HEK293 (cell line): ENCODE results near the gene ZNF763.

ENCODE experiments used
- CTCF ChIA-PET: fragments of 350-600 bp; formaldehyde crosslinking; extraction: SDS; loops from one replicate; lab custom pipeline; 2021; ENCODE audit warnings: antibody characterized with exemption; lab: Yijun Ruan, JAX
- POLR2A ChIA-PET: fragments of 300-600 bp; formaldehyde crosslinking; extraction: SDS; loops from one replicate; lab custom pipeline; 2020; ENCODE audit warnings: antibody characterized with exemption, inconsistent platforms; lab: Yijun Ruan, JAX
- H3K27ac ChIP-seq: fragments of 200-500 bp; sonication (Bioruptor generic); 2 replicates; pipeline ENCODE4 v1.5.1; 2014; ENCODE audit warnings: low read depth, low read length, control low read depth, inconsistent platforms; ENCODE audit errors: extremely low read depth
- H3K36me3 ChIP-seq, 2 experiments: fragments of 200-500 bp in 1 of 2; sonication (Bioruptor generic) in 1 of 2; 1 replicate in 1 of 2; 2 replicates in 1 of 2; pipeline ENCODE4 v1.5.1; 2014 to 2017; ENCODE audit warnings: inconsistent platforms in 2 of 2, low read length in 2 of 2; ENCODE audit not compliant: control insufficient read depth in 2 of 2, insufficient read depth in 1 of 2
- H3K4me1 ChIP-seq: fragments of 200-500 bp; sonication (Bioruptor generic); 2 replicates; pipeline ENCODE4 v1.5.1; 2014; ENCODE audit warnings: mild to moderate bottlenecking, low read length, inconsistent platforms; ENCODE audit not compliant: control insufficient read depth, insufficient read depth
- H3K4me3 ChIP-seq: 2 replicates; pipeline ENCODE4 v1.5.1; 2011; ENCODE audit warnings: low read depth, mild to moderate bottlenecking, control low read depth, low read length, moderate library complexity
- H3K9me3 ChIP-seq: fragments of 200-500 bp; sonication (Bioruptor generic); 2 replicates; pipeline ENCODE4 v1.5.1; 2014; ENCODE audit warnings: low read depth, low read length, inconsistent platforms; ENCODE audit not compliant: control insufficient read depth, insufficient read depth
- GLI2 ChIP-seq: fragments of 450-650 bp; formaldehyde crosslinking; IDR thresholded peaks from 2 replicates; pipeline ENCODE4; 2017; ENCODE audit warnings: missing biosample characterization, missing genetic modification characterization, low read depth, borderline replicate concordance
- HOXC10 ChIP-seq: sonication (generic); formaldehyde crosslinking; IDR thresholded peaks from 2 replicates; pipeline ENCODE4 v1.8.1; 2023; ENCODE audit warnings: mild to moderate bottlenecking, missing genetic modification reagents
- MYNN ChIP-seq: fragments of 450-650 bp; formaldehyde crosslinking; IDR thresholded peaks from 2 replicates; pipeline ENCODE4 v1.5.1; 2016; ENCODE audit warnings: missing biosample characterization, missing genetic modification characterization, borderline replicate concordance
- PBX3 ChIP-seq: sonication (generic); formaldehyde crosslinking; IDR thresholded peaks from 2 replicates; pipeline ENCODE4 v1.8.1; 2022; ENCODE audit warnings: mild to moderate bottlenecking, moderate library complexity, missing genetic modification reagents
- RBAK ChIP-seq: fragments of 450-650 bp; formaldehyde crosslinking; IDR thresholded peaks from 2 replicates; pipeline ENCODE4 v1.5.1; 2016; ENCODE audit warnings: missing biosample characterization, missing genetic modification characterization
- SCRT2 ChIP-seq: fragments of 450-650 bp; formaldehyde crosslinking; IDR thresholded peaks from 2 replicates; pipeline ENCODE4 v1.5.1; 2016; ENCODE audit warnings: missing biosample characterization, missing genetic modification characterization
- ZNF114 ChIP-seq: fragments of 450-650 bp; formaldehyde crosslinking; IDR thresholded peaks from 2 replicates; pipeline ENCODE4 v1.5.0; 2017; ENCODE audit warnings: missing biosample characterization, missing genetic modification characterization
- ZNF140 ChIP-seq: fragments of 450-650 bp; formaldehyde crosslinking; IDR thresholded peaks from 2 replicates; pipeline ENCODE4 v1.5.1; 2016; ENCODE audit warnings: missing biosample characterization, missing genetic modification characterization
- ZNF274 ChIP-seq, 2 experiments: fragments of 200-500 bp in 1 of 2; fragments of 450-650 bp in 1 of 2; sonication (Bioruptor generic) in 1 of 2; formaldehyde crosslinking in 1 of 2; IDR thresholded peaks; 2 replicates each; pipeline versions ENCODE4 v1.5.1 to v1.6.1; 2014 to 2016; ENCODE audit warnings: borderline replicate concordance in 1 of 2, inconsistent platforms in 1 of 2, low read length in 1 of 2, missing biosample characterization in 1 of 2, missing genetic modification characterization in 1 of 2
- ZNF311 ChIP-seq: fragments of 450-650 bp; formaldehyde crosslinking; IDR thresholded peaks from 2 replicates; pipeline ENCODE4 v1.5.1; 2017; ENCODE audit warnings: missing biosample characterization, missing genetic modification characterization, borderline replicate concordance
- ZNF350 ChIP-seq: fragments of 450-650 bp; formaldehyde crosslinking; IDR thresholded peaks from 2 replicates; pipeline ENCODE4 v1.5.0; 2017; ENCODE audit warnings: missing biosample characterization, mild to moderate bottlenecking, missing genetic modification characterization
- ZNF37A ChIP-seq: fragments of 450-650 bp; IDR thresholded peaks from 2 replicates; pipeline ENCODE4 v1.5.1; 2018; ENCODE audit warnings: missing biosample characterization, missing genetic modification characterization
- ZNF404 ChIP-seq: fragments of 450-650 bp; formaldehyde crosslinking; IDR thresholded peaks from 2 replicates; pipeline ENCODE4 v1.5.1; 2017; ENCODE audit warnings: missing biosample characterization, missing genetic modification characterization
- ZNF501 ChIP-seq: fragments of 450-650 bp; formaldehyde crosslinking; IDR thresholded peaks from 2 replicates; pipeline ENCODE4 v1.5.1; 2016; ENCODE audit warnings: missing biosample characterization, missing genetic modification characterization
- ZNF529 ChIP-seq: fragments of 450-650 bp; formaldehyde crosslinking; IDR thresholded peaks from 2 replicates; pipeline ENCODE4 v1.5.1; 2017; ENCODE audit warnings: missing genetic modification characterization, missing biosample characterization; ENCODE audit not compliant: insufficient replicate concordance
- ZNF544 ChIP-seq: fragments of 450-650 bp; formaldehyde crosslinking; IDR thresholded peaks from 2 replicates; pipeline ENCODE4 v1.5.0; 2017; ENCODE audit warnings: missing biosample characterization, missing genetic modification characterization
- ZNF624 ChIP-seq: fragments of 450-650 bp; formaldehyde crosslinking; IDR thresholded peaks from 2 replicates; pipeline ENCODE4 v1.5.1; 2017; ENCODE audit warnings: missing biosample characterization, missing genetic modification characterization
- ZNF664 ChIP-seq: fragments of 450-650 bp; formaldehyde crosslinking; IDR thresholded peaks from 2 replicates; pipeline ENCODE4 v1.5.1; 2016; ENCODE audit warnings: missing biosample characterization, missing genetic modification characterization
- ZNF677 ChIP-seq: fragments of 450-650 bp; IDR thresholded peaks from 2 replicates; pipeline ENCODE4 v1.5.0; 2018; ENCODE audit warnings: missing biosample characterization, mild to moderate bottlenecking, missing genetic modification characterization, moderate library complexity
- ZNF768 ChIP-seq: fragments of 450-650 bp; formaldehyde crosslinking; IDR thresholded peaks from 2 replicates; pipeline ENCODE4 v1.5.1; 2018; ENCODE audit warnings: missing biosample characterization, mild to moderate bottlenecking, missing genetic modification characterization
- ZNF777 ChIP-seq: fragments of 450-650 bp; formaldehyde crosslinking; IDR thresholded peaks from 2 replicates; pipeline ENCODE4 v1.5.1; 2017; ENCODE audit warnings: missing biosample characterization, missing genetic modification characterization, borderline replicate concordance
- ZNF791 ChIP-seq: fragments of 450-650 bp; formaldehyde crosslinking; IDR thresholded peaks from 2 replicates; pipeline ENCODE4 v1.5.1; 2016; ENCODE audit warnings: missing biosample characterization, missing genetic modification characterization
- ZSCAN16 ChIP-seq: fragments of 450-650 bp; formaldehyde crosslinking; IDR thresholded peaks from 2 replicates; pipeline ENCODE4 v1.5.1; 2016; ENCODE audit warnings: missing biosample characterization, missing genetic modification characterization
- ZSCAN4 ChIP-seq: fragments of 450-650 bp; formaldehyde crosslinking; IDR thresholded peaks from 2 replicates; pipeline ENCODE4 v1.5.1; 2017; ENCODE audit warnings: missing biosample characterization, missing genetic modification characterization
- TF ChIP-seq, protein P1 (sequence below): fragments of 450-650 bp; formaldehyde crosslinking; IDR thresholded peaks from 2 replicates; pipeline ENCODE4 v1.5.1; 2016; ENCODE audit warnings: missing biosample characterization, missing genetic modification characterization
- TF ChIP-seq, protein P2 (sequence below): fragments of 450-650 bp; formaldehyde crosslinking; IDR thresholded peaks from 2 replicates; pipeline ENCODE4 v1.5.1; 2016; ENCODE audit warnings: missing biosample characterization, missing genetic modification characterization
- TF ChIP-seq, protein P3 (sequence below): fragments of 450-650 bp; formaldehyde crosslinking; IDR thresholded peaks from 2 replicates; pipeline ENCODE4 v1.5.1; 2016; ENCODE audit warnings: missing biosample characterization, missing genetic modification characterization

The ZNF763 gene

GRCh38 chr19:11964858-11965645, at the start of gene ZNF763:
TSS of gene ZNF763 (plus strand) at chr19:11965040. CDS start at chr19:11965209, 169 bp downstream.
- H3K4me1 ChIP-seq, result no peaks in the 10 kb centered on the region
- no peaks in the 10 kb centered on the region for H3K36me3 ChIP-seq
- ChIA-PET CTCF (interaction anchor here (0.7 to 0.9 kb wide), 2 partner anchors 25 to 173 kb away, joined by 3 read pairs; no protein-coding TSS in a partner anchor), POLR2A (interaction anchor here (0.6 kb wide), 1 partner anchor 359 kb away, joined by 4 read pairs; no protein-coding TSS in a partner anchor)
- H3K27ac ChIP-seq, result no peak within 1 kb of the TSS
- TF ChIP-seq, protein P1, sequence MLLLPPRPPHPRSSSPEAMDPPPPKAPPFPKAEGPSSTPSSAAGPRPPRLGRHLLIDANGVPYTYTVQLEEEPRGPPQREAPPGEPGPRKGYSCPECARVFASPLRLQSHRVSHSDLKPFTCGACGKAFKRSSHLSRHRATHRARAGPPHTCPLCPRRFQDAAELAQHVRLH, result no peak
- TF ChIP-seq ZNF677 (tag by site-specific recombination) (no peak), HOXC10 (no peak), ZNF768 (tag by site-specific recombination) (no peak), ZNF311 (tag by site-specific recombination) (no peak), ZNF37A (no peak), SCRT2 (tag by site-specific recombination) (no peak), RBAK (tag by site-specific recombination) (no peak), ZNF114 (no peak), ZNF404 (tag by site-specific recombination) (no peak)
- TF ChIP-seq, protein P2, sequence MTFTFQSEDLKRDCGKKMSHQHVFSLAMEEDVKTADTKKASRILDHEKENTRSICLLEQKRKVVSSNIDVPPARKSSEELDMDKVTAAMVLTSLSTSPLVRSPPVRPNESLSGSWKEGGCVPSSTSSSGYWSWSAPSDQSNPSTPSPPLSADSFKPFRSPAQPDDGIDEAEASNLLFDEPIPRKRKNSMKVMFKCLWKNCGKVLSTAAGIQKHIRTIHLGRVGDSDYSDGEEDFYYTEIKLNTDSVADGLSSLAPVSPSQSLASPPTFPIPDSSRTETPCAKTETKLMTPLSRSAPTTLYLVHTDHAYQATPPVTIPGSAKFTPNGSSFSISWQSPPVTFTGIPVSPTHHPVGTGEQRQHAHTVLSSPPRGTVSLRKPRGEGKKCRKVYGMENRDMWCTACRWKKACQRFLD (tag by site-specific recombination), result no peak
- TF ChIP-seq, protein P3, sequence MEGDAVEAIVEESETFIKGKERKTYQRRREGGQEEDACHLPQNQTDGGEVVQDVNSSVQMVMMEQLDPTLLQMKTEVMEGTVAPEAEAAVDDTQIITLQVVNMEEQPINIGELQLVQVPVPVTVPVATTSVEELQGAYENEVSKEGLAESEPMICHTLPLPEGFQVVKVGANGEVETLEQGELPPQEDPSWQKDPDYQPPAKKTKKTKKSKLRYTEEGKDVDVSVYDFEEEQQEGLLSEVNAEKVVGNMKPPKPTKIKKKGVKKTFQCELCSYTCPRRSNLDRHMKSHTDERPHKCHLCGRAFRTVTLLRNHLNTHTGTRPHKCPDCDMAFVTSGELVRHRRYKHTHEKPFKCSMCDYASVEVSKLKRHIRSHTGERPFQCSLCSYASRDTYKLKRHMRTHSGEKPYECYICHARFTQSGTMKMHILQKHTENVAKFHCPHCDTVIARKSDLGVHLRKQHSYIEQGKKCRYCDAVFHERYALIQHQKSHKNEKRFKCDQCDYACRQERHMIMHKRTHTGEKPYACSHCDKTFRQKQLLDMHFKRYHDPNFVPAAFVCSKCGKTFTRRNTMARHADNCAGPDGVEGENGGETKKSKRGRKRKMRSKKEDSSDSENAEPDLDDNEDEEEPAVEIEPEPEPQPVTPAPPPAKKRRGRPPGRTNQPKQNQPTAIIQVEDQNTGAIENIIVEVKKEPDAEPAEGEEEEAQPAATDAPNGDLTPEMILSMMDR (tag by site-specific recombination), result no peak
- H3K9me3 ChIP-seq, result no peaks in the 10 kb centered on the region
- H3K4me3 ChIP-seq, result peak within 1 kb of the TSS; percentile 50

DNA sequence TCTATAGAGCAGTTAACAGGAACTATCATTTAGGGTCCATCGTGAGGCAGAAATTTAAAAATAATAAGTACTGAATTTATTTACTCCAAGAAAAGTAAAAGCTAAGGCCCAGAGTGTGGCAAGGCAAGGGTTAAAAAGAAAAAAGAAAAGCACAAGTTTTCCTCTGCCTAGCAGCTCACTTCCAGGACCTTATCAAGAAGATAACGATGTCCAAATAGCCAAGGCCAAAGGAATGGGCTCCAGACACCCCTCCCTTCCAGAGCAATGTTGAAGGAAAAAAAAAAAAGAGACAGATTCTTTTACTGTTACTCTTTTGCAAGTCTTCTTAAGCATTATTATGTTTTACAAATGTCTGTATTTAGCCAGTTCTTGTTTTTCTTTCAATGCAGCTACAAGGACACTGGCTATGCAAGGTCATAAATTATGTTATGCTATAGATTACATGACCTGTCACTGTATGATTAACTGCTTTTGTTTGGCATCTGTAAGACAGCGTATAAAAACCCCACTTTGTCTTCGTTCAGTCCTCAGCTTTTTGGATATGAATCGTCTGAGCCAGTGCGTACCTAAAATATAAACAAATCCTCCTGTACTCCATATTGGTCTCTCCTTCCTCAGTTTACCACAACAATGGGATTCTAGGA, 42.9 kb upstream of the ZNF763 start:
- ChIA-PET CTCF (interaction anchor here (0.6 to 3.5 kb wide), 4 partner anchors 67 to 750 kb away, joined by 3 to 29 read pairs (median 6); no protein-coding TSS in a partner anchor), POLR2A (no interaction called here)
- TF ChIP-seq ZNF350 (no peak), ZNF274 (IDR thresholded peaks at IDR 0.05; ENCODE audit: low read length) (no peak), ZNF274 (tag by site-specific recombination; IDR thresholded peaks at IDR 0.05; ENCODE audit: borderline replicate concordance) (no peak), ZNF529 (no peak), GLI2 (tag by site-specific recombination) (no peak), ZSCAN4 (tag by site-specific recombination) (no peak), ZNF664 (tag by site-specific recombination) (no peak), ZNF624 (tag by site-specific recombination) (no peak), ZNF140 (tag by site-specific recombination) (no peak), ZNF544 (tag by site-specific recombination) (no peak), ZNF791 (no peak), ZNF114 (no peak), ZSCAN16 (tag by site-specific recombination) (no peak), PBX3 (CRISPR knock-in tag) (no peak), ZNF501 (tag by site-specific recombination) (no peak), MYNN (tag by site-specific recombination) (no peak), ZNF777 (no peak)
- Histone ChIP-seq H3K27ac (no peak overlapping the region), H3K4me1 (no peaks in the 10 kb centered on the region), H3K9me3 (no peaks in the 10 kb centered on the region), H3K4me3 (no peak overlapping the region), H3K36me3 (peaks cover 0 to 2% of the 10 kb centered on the region in 2 experiments; a peak in 1 of 3 replicates)
